Neural cell (in vitro differentiated cells): ENCODE data around the gene MRC2. TPM values are rescaled to one million over a fixed set of nuclear protein-coding genes. Genes with fewer than 3 reads are reported as not detected.

ENCODE experiments used
- H2AFZ ChIP-seq: fragments of 200-600, 300-800 bp; sonication (generic), shearing (Covaris generic); 2 replicates; pipeline ENCODE4 v1.6.0; 2014; ENCODE audit warnings: low read depth, mild to moderate bottlenecking, antibody characterized with exemption, low read length, moderate library complexity
- H3F3A ChIP-seq: fragments of 200-600 bp; shearing (Covaris generic); 2 replicates; pipeline ENCODE4 v1.6.1; 2016; ENCODE audit warnings: mild to moderate bottlenecking, moderate library complexity, mixed read lengths, antibody characterized with exemption, low read length; ENCODE audit not compliant: insufficient read depth, poor library complexity, severe bottlenecking
- H3K27ac ChIP-seq: fragments of 200-600, 300-800 bp; sonication (generic), shearing (Covaris generic); 2 replicates; pipeline ENCODE4 v1.5.1; 2014; ENCODE audit warnings: mild to moderate bottlenecking, low read length, moderate library complexity
- H3K27me3 ChIP-seq: fragments of 300-800, 200-600 bp; sonication (generic), shearing (Covaris generic); 2 replicates; pipeline ENCODE4 v1.6.0; 2014; ENCODE audit warnings: mild to moderate bottlenecking, low read depth, low read length, moderate library complexity; ENCODE audit not compliant: insufficient read depth
- H3K36me3 ChIP-seq: fragments of 300-800, 200-600 bp; sonication (generic), shearing (Covaris generic); 2 replicates; pipeline ENCODE4 v1.5.1; 2014; ENCODE audit warnings: mild to moderate bottlenecking, antibody characterized with exemption, low read length, moderate library complexity; ENCODE audit not compliant: insufficient read depth
- H3K4me2 ChIP-seq: fragments of 300-800, 200-600 bp; sonication (generic), shearing (Covaris generic); 2 replicates; pipeline ENCODE4 v1.6.0; 2014; ENCODE audit warnings: mild to moderate bottlenecking, low read length
- H3K4me3 ChIP-seq: fragments of 300-800, 200-600 bp; sonication (generic), shearing (Covaris generic); 2 replicates; pipeline ENCODE4 v1.5.1; 2014; ENCODE audit warnings: mild to moderate bottlenecking, low read length, moderate library complexity
- H3K79me2 ChIP-seq: fragments of 200-600 bp; shearing (Covaris generic); replicated peaks from 2 replicates; pipeline ENCODE4 v1.6.0; 2014; ENCODE audit warnings: mild to moderate bottlenecking, low read length, moderate library complexity; ENCODE audit not compliant: insufficient read depth
- H3K9ac ChIP-seq: fragments of 300-800, 200-600 bp; sonication (generic), shearing (Covaris generic); 2 replicates; pipeline ENCODE4 v1.6.1; 2016; ENCODE audit warnings: mild to moderate bottlenecking, low read length, mixed read lengths
- H3K9me2 ChIP-seq: fragments of 200-600 bp; shearing (Covaris generic); 2 replicates; pipeline ENCODE4 v1.6.1; 2016; ENCODE audit warnings: mild to moderate bottlenecking, low read length, mixed read lengths; ENCODE audit not compliant: insufficient read depth
- H3K9me3 ChIP-seq: fragments of 200-600, 300-800 bp; sonication (generic), shearing (Covaris generic); 2 replicates; pipeline ENCODE4 v1.6.1; 2016; ENCODE audit warnings: mild to moderate bottlenecking, mixed run types, low read length, moderate library complexity, mixed read lengths
- H4K20me1 ChIP-seq: fragments of 200-600 bp; shearing (Covaris generic); 2 replicates; pipeline ENCODE4 v1.6.1; 2016; ENCODE audit warnings: mild to moderate bottlenecking, mixed run types; ENCODE audit not compliant: insufficient read depth
- CTCF ChIP-seq: fragments of 450-650 bp; IDR thresholded peaks from 2 replicates; pipeline ENCODE4 v1.5.1; 2014; ENCODE audit warnings: antibody characterized with exemption, mild to moderate bottlenecking, moderate library complexity; ENCODE audit not compliant: poor library complexity, severe bottlenecking
- EP300 ChIP-seq: fragments of 450-650 bp; conservative IDR thresholded peaks from 2 replicates; pipeline ENCODE4 v1.6.1; 2014; ENCODE audit warnings: antibody characterized with exemption, mild to moderate bottlenecking, moderate library complexity; ENCODE audit not compliant: poor library complexity, severe bottlenecking
- EZH2 ChIP-seq: fragments of 200-600, 300-800 bp; shearing (Covaris generic), sonication (generic); IDR thresholded peaks from 2 replicates; pipeline ENCODE4 v1.6.1; 2014; ENCODE audit warnings: antibody characterized with exemption, low read length, borderline replicate concordance, mild to moderate bottlenecking; ENCODE audit not compliant: insufficient read depth, poor library complexity, severe bottlenecking
- MXI1 ChIP-seq: fragments of 450-650 bp; conservative IDR thresholded peaks from 2 replicates; pipeline ENCODE4 v1.6.1; 2014; ENCODE audit warnings: antibody characterized with exemption, mild to moderate bottlenecking; ENCODE audit not compliant: poor library complexity, severe bottlenecking
- POLR2AphosphoS5 ChIP-seq: IDR thresholded peaks from 2 replicates; pipeline ENCODE4 v1.6.1; 2012
- RAD21 ChIP-seq: fragments of 450-650 bp; conservative IDR thresholded peaks from 2 replicates; pipeline ENCODE4 v1.6.1; 2014; ENCODE audit warnings: antibody characterized with exemption, mild to moderate bottlenecking, moderate library complexity
- REST ChIP-seq: IDR thresholded peaks from 2 replicates; pipeline ENCODE4 v1.6.1; 2012; ENCODE audit warnings: borderline replicate concordance
- SMC3 ChIP-seq: fragments of 450-650 bp; conservative IDR thresholded peaks from 2 replicates; pipeline ENCODE4 v1.6.1; 2014; ENCODE audit warnings: antibody characterized with exemption, mild to moderate bottlenecking, moderate library complexity; ENCODE audit not compliant: poor library complexity
- TAF1 ChIP-seq: IDR thresholded peaks from 2 replicates; pipeline ENCODE4 v1.6.1; 2012; ENCODE audit warnings: low read depth
- polyA plus RNA-seq: library from polyadenylated mRNA; depleted of rRNA; stranded (reverse); fragments of >200 nt; gene quantifications from 2 replicates; pipeline ENCODE4 v1.2.3, GENCODE V29; 2014

MRC2 gene
- polyA plus RNA-seq, 1 donor from 2014 or later: 0.36 TPM

GRCh38 chr17:62617894-62618472 is 9.5 kb upstream of the MRC2 start:
- Histone ChIP-seq H4K20me1 (no peaks in the 10 kb centered on the region), H3K79me2 (no peaks in the 10 kb centered on the region), H3K9me2 (no peaks in the 10 kb centered on the region), H3K27ac (no peak overlapping the region), H3K4me3 (no peak overlapping the region), H3K27me3 (no peaks in the 10 kb centered on the region), H3K9ac (no peak overlapping the region), H2AFZ (no peak overlapping the region), H3F3A (no peaks in the 10 kb centered on the region), H3K36me3 (no peaks in the 10 kb centered on the region), H3K4me2 (no peak overlapping the region), H3K9me3 (no peaks in the 10 kb centered on the region)
- no peak for TF ChIP-seq RAD21
- TF ChIP-seq POLR2AphosphoS5: no peak
- TF ChIP-seq MXI1: no peak
- TF ChIP-seq CTCF: no peak
- TF ChIP-seq EZH2: no peak

- Histone ChIP-seq H3K9ac (no peak overlapping the region), H3K9me3 (no peaks in the 10 kb centered on the region), H4K20me1 (no peaks in the 10 kb centered on the region), H3K27ac (no peak overlapping the region), H3K4me3 (no peak overlapping the region), H3K36me3 (no peaks in the 10 kb centered on the region), H3K79me2 (no peaks in the 10 kb centered on the region), H3K9me2 (no peaks in the 10 kb centered on the region), H3K27me3 (no peaks in the 10 kb centered on the region), H3F3A (no peaks in the 10 kb centered on the region), H2AFZ (no peak overlapping the region), H3K4me2 (no peak overlapping the region)
- no peak for TF ChIP-seq RAD21
- TF ChIP-seq SMC3: no peak
- TF ChIP-seq MXI1: no peak
- no peak for TF ChIP-seq CTCF
- no peak for TF ChIP-seq EP300
- TF ChIP-seq REST: no peak
- no peak for TF ChIP-seq TAF1
- no peak for TF ChIP-seq EZH2
Measured at GRCh38 chr17:62618647-62619416, 8.6 kb upstream of the MRC2 start.
